ENCODE data around the gene ADGRD1. TPM values are rescaled to one million over a fixed set of nuclear protein-coding genes. Genes with fewer than 3 reads are reported as not detected.

The ADGRD1 gene
- total and polyA plus RNA-seq, 4 donors = 9.9 to 15.4 (median 12.7) TPM

GRCh38 chr12:131015581-131016337, 62.1 kb downstream of the ADGRD1 start:
- peaks cover 16% of the 10 kb centered on the region for H3K4me1 ChIP-seq (ENCODE audit: control insufficient read depth, insufficient read depth, low read length)
- no peak overlapping the region for H3K4me3 ChIP-seq (ENCODE audit: low read depth, low read length)
- H3K36me3 ChIP-seq (ENCODE audit: control insufficient read depth, insufficient read depth, low read length) = no peaks in the 10 kb centered on the region
- WGBS (ENCODE audit: insufficient coverage) = 73% methylated on average over 15 of the region's 15 CpGs
- H3K9me3 ChIP-seq (ENCODE audit: control insufficient read depth, insufficient read depth, low read length) = no peaks in the 10 kb centered on the region
- DNase-seq (ENCODE audit: low read depth in 4 of 6, low spot score in 6 of 6) = peak in 1 of 6 donors; percentile 46
- no peaks in the 10 kb centered on the region for H3K27me3 ChIP-seq (ENCODE audit: control insufficient read depth, insufficient read depth, low read length)
- no peak overlapping the region for H3K27ac ChIP-seq (ENCODE audit: low read depth, low read length)

- H3K36me3 ChIP-seq (ENCODE audit: control insufficient read depth, insufficient read depth, low read length) = no peaks in the 10 kb centered on the region
These were observed 63.8 kb downstream of the ADGRD1 start for GRCh38 chr12:131017477-131017991.

GRCh38 chr12:131018019-131018620, 64.4 kb downstream of the ADGRD1 start:
- H3K27me3 ChIP-seq (ENCODE audit: control insufficient read depth, insufficient read depth, low read length) = no peaks in the 10 kb centered on the region
- DNase-seq (ENCODE audit: low read depth in 4 of 6, low spot score in 6 of 6) = no peak
- peaks cover 25% of the 10 kb centered on the region for H3K4me1 ChIP-seq (ENCODE audit: control insufficient read depth, insufficient read depth, low read length)
- H3K9me3 ChIP-seq (ENCODE audit: control insufficient read depth, insufficient read depth, low read length) = no peaks in the 10 kb centered on the region
- no peak overlapping the region for H3K27ac ChIP-seq (ENCODE audit: low read depth, low read length)
- 69% methylated on average over 18 of the region's 28 CpGs for WGBS (ENCODE audit: insufficient coverage)
- H3K36me3 ChIP-seq (ENCODE audit: control insufficient read depth, insufficient read depth, low read length) = no peaks in the 10 kb centered on the region
- no peak overlapping the region for H3K4me3 ChIP-seq (ENCODE audit: low read depth, low read length)

More at GRCh38 chr12:131017477-131017991, 63.8 kb downstream of the ADGRD1 start:
- H3K27ac ChIP-seq (ENCODE audit: low read depth, low read length) = no peak overlapping the region
- peaks cover 25% of the 10 kb centered on the region for H3K4me1 ChIP-seq (ENCODE audit: control insufficient read depth, insufficient read depth, low read length)
- H3K27me3 ChIP-seq (ENCODE audit: control insufficient read depth, insufficient read depth, low read length) = no peaks in the 10 kb centered on the region
- no peak for DNase-seq (ENCODE audit: low read depth in 4 of 6, low spot score in 6 of 6)
- H3K9me3 ChIP-seq (ENCODE audit: control insufficient read depth, insufficient read depth, low read length) = no peaks in the 10 kb centered on the region
- no peak overlapping the region for H3K4me3 ChIP-seq (ENCODE audit: low read depth, low read length)

GRCh38 chr12:131018808-131019397, 65.2 kb downstream of the ADGRD1 start:
- H3K9me3 ChIP-seq (ENCODE audit: control insufficient read depth, insufficient read depth, low read length) = no peaks in the 10 kb centered on the region
- DNase-seq (ENCODE audit: low read depth in 4 of 6, low spot score in 6 of 6) = no peak
- no peaks in the 10 kb centered on the region for H3K36me3 ChIP-seq (ENCODE audit: control insufficient read depth, insufficient read depth, low read length)
- no peak overlapping the region for H3K27ac ChIP-seq (ENCODE audit: low read depth, low read length)
- 85% methylated on average over 14 of the region's 16 CpGs for WGBS (ENCODE audit: insufficient coverage)
- H3K4me1 ChIP-seq (ENCODE audit: control insufficient read depth, insufficient read depth, low read length) = peaks cover 25% of the 10 kb centered on the region
- H3K27me3 ChIP-seq (ENCODE audit: control insufficient read depth, insufficient read depth, low read length) = no peaks in the 10 kb centered on the region
- no peak overlapping the region for H3K4me3 ChIP-seq (ENCODE audit: low read depth, low read length)

GRCh38 chr12:131020326-131021153, 66.8 kb downstream of the ADGRD1 start:
- H3K36me3 ChIP-seq (ENCODE audit: control insufficient read depth, insufficient read depth, low read length) = peaks cover 2% of the 10 kb centered on the region
- H3K9me3 ChIP-seq (ENCODE audit: control insufficient read depth, insufficient read depth, low read length) = no peaks in the 10 kb centered on the region
- no peak for DNase-seq (ENCODE audit: low read depth in 4 of 6, low spot score in 6 of 6)
- H3K4me3 ChIP-seq (ENCODE audit: low read depth, low read length) = no peak overlapping the region
- 70% methylated on average over 13 of the region's 13 CpGs for WGBS (ENCODE audit: insufficient coverage)
- peaks cover 32% of the 10 kb centered on the region for H3K4me1 ChIP-seq (ENCODE audit: control insufficient read depth, insufficient read depth, low read length)
- no peak overlapping the region for H3K27ac ChIP-seq (ENCODE audit: low read depth, low read length)
- no peaks in the 10 kb centered on the region for H3K27me3 ChIP-seq (ENCODE audit: control insufficient read depth, insufficient read depth, low read length)

GRCh38 chr12:131021154-131021541, 67.4 kb downstream of the ADGRD1 start:
- Histone ChIP-seq H3K4me1 (ENCODE audit: control insufficient read depth, insufficient read depth, low read length) (peaks cover 32% of the 10 kb centered on the region), H3K27ac (ENCODE audit: low read depth, low read length) (no peak overlapping the region), H3K4me3 (ENCODE audit: low read depth, low read length) (no peak overlapping the region), H3K27me3 (ENCODE audit: control insufficient read depth, insufficient read depth, low read length) (no peaks in the 10 kb centered on the region), H3K36me3 (ENCODE audit: control insufficient read depth, insufficient read depth, low read length) (peaks cover 2% of the 10 kb centered on the region), H3K9me3 (ENCODE audit: control insufficient read depth, insufficient read depth, low read length) (no peaks in the 10 kb centered on the region)
- 12% methylated on average over 17 of the region's 20 CpGs for WGBS (ENCODE audit: insufficient coverage)
- DNase-seq (ENCODE audit: low read depth in 4 of 6, low spot score in 6 of 6) = peak in 2 of 6 donors; percentile 76 to 89

- Histone ChIP-seq H3K36me3 (ENCODE audit: control insufficient read depth, insufficient read depth, low read length) (peaks cover 2% of the 10 kb centered on the region), H3K4me3 (ENCODE audit: low read depth, low read length) (no peak overlapping the region), H3K27me3 (ENCODE audit: control insufficient read depth, insufficient read depth, low read length) (no peaks in the 10 kb centered on the region), H3K9me3 (ENCODE audit: control insufficient read depth, insufficient read depth, low read length) (no peaks in the 10 kb centered on the region), H3K4me1 (ENCODE audit: control insufficient read depth, insufficient read depth, low read length) (peaks cover 52% of the 10 kb centered on the region), H3K27ac (ENCODE audit: low read depth, low read length) (no peak overlapping the region)
- 87% methylated on average over 10 of the region's 11 CpGs for WGBS (ENCODE audit: insufficient coverage)
- no peak for DNase-seq (ENCODE audit: low read depth in 4 of 6, low spot score in 6 of 6)
These were observed 70.3 kb downstream of the ADGRD1 start for GRCh38 chr12:131024026-131024425.

GRCh38 chr12:131024721-131025120, 71.0 kb downstream of the ADGRD1 start:
- Histone ChIP-seq H3K27ac (ENCODE audit: low read depth, low read length) (no peak overlapping the region), H3K4me1 (ENCODE audit: control insufficient read depth, insufficient read depth, low read length) (peaks cover 55% of the 10 kb centered on the region), H3K36me3 (ENCODE audit: control insufficient read depth, insufficient read depth, low read length) (peaks cover 2% of the 10 kb centered on the region), H3K27me3 (ENCODE audit: control insufficient read depth, insufficient read depth, low read length) (no peaks in the 10 kb centered on the region), H3K4me3 (ENCODE audit: low read depth, low read length) (no peak overlapping the region), H3K9me3 (ENCODE audit: control insufficient read depth, insufficient read depth, low read length) (no peaks in the 10 kb centered on the region)
- 53% methylated on average over 9 of the region's 11 CpGs for WGBS (ENCODE audit: insufficient coverage)
- no peak for DNase-seq (ENCODE audit: low read depth in 4 of 6, low spot score in 6 of 6)

GRCh38 chr12:131025234-131025633, 71.5 kb downstream of the ADGRD1 start:
- Histone ChIP-seq H3K4me3 (ENCODE audit: low read depth, low read length) (no peak overlapping the region), H3K36me3 (ENCODE audit: control insufficient read depth, insufficient read depth, low read length) (peaks cover 2% of the 10 kb centered on the region), H3K27ac (ENCODE audit: low read depth, low read length) (no peak overlapping the region), H3K27me3 (ENCODE audit: control insufficient read depth, insufficient read depth, low read length) (no peaks in the 10 kb centered on the region), H3K4me1 (ENCODE audit: control insufficient read depth, insufficient read depth, low read length) (peaks cover 54% of the 10 kb centered on the region), H3K9me3 (ENCODE audit: control insufficient read depth, insufficient read depth, low read length) (no peaks in the 10 kb centered on the region)
- whole genome bisulfite sequencing (ENCODE audit: insufficient coverage) = 53% methylated on average over 6 of the region's 11 CpGs
- DNase-seq (ENCODE audit: low read depth in 4 of 6, low spot score in 6 of 6) = peak in 1 of 6 donors; percentile 64
